Measurements from ENCODE around the gene LMNTD2. TPM values are rescaled to one million over a fixed set of nuclear protein-coding genes. Genes with fewer than 3 reads are reported as not detected.

The LMNTD2 gene
- 0.31 and 0.78 TPM in 2 replicates for total RNA-seq
- 2.2 TPM for polyA plus RNA-seq (2012)

- peak; percentile 81 for DNase-seq (ENCODE audit: low read depth)
These were observed at the start of gene LMNTD2, which contains the start of gene RASSF7 for GRCh38 chr11:560305-561147. Gene LMNTD2 (minus strand): TSS chr11:560738. CDS start chr11:560716, 22 bp downstream. Gene RASSF7 (plus strand): TSS chr11:560970. CDS start chr11:561769, 799 bp downstream.

GRCh38 chr11:609341-609811 is 48.8 kb upstream of the LMNTD2 start:
- DNase-seq (ENCODE audit: low read depth): no peak

- DNase-seq (ENCODE audit: low read depth): no peak
These were observed 48.3 kb upstream of the LMNTD2 start for GRCh38 chr11:608791-609251.

- no peak for DNase-seq (ENCODE audit: low read depth)
These were observed 47.6 kb upstream of the LMNTD2 start for GRCh38 chr11:607971-608659.

- no peak for DNase-seq (ENCODE audit: low read depth)
These were observed 46.7 kb upstream of the LMNTD2 start for GRCh38 chr11:607020-607780.

- DNase-seq (ENCODE audit: low read depth): no peak
These were observed 45.7 kb upstream of the LMNTD2 start for GRCh38 chr11:606245-606644.

GRCh38 chr11:605286-606129 is 45.0 kb upstream of the LMNTD2 start:
- DNase-seq (ENCODE audit: low read depth): no peak

- DNase-seq (ENCODE audit: low read depth): no peak
These were observed 42.6 kb upstream of the LMNTD2 start for GRCh38 chr11:603154-603553.

- no peak for DNase-seq (ENCODE audit: low read depth)
These were observed 41.2 kb upstream of the LMNTD2 start for GRCh38 chr11:601573-602245.

- no peak for DNase-seq (ENCODE audit: low read depth)
These were observed 37.6 kb upstream of the LMNTD2 start for GRCh38 chr11:598005-598680.

- DNase-seq (ENCODE audit: low read depth): no peak
These were observed 36.7 kb upstream of the LMNTD2 start for GRCh38 chr11:597166-597725.

GRCh38 chr11:596374-596773 is 35.8 kb upstream of the LMNTD2 start:
- no peak for DNase-seq (ENCODE audit: low read depth)

GRCh38 chr11:595400-595799 is 34.9 kb upstream of the LMNTD2 start:
- DNase-seq (ENCODE audit: low read depth): no peak

- DNase-seq (ENCODE audit: low read depth): no peak
These were observed 32.8 kb upstream of the LMNTD2 start for GRCh38 chr11:593347-593746.

- DNase-seq (ENCODE audit: low read depth): no peak
These were observed 32.4 kb upstream of the LMNTD2 start for GRCh38 chr11:592918-593317.

- no peak for DNase-seq (ENCODE audit: low read depth)
These were observed 32.0 kb upstream of the LMNTD2 start for GRCh38 chr11:592501-592900.

GRCh38 chr11:590997-591396 is 30.5 kb upstream of the LMNTD2 start:
- DNase-seq (ENCODE audit: low read depth): no peak

GRCh38 chr11:589798-590197 is 29.3 kb upstream of the LMNTD2 start:
- DNase-seq (ENCODE audit: low read depth): no peak

- peak; percentile 64 for DNase-seq (ENCODE audit: low read depth)
These were observed 27.4 kb upstream of the LMNTD2 start for GRCh38 chr11:587978-588380.

All from myocyte (in vitro differentiated cells).